Cortex of kidney (tissue), 1 donor: ENCODE results near the gene AOX1.
"Not testable (repeated sequence)": the region's sequence is repeated elsewhere in the genome, so short reads cannot be mapped to it uniquely, and the experiment has no call there.

Experiments
- DNase-seq: peaks from one replicate; lab custom pipeline; 2025; lab: John Stamatoyannopoulos, UW

The AOX1 gene

DNA sequence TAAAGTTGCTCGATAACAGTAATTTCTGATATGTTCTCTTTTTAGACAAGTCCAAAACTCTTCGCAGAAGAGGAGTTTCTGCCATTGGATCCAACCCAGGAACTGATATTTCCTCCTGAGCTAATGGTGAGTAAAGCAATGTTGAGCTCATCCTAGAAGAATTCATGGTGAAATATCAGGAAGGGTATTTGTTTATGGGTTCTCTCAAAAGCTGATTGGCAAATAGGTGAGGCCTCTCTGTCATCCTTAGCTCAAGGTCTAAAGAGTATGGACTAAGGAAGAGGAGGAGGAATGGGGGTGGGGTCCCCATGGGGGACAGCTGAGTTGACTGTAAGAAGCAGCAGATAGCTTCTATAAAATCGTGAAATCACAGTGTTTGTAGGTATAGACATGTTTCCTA, 18.2 kb downstream of the AOX1 start:
- no peak for DNase-seq

DNA sequence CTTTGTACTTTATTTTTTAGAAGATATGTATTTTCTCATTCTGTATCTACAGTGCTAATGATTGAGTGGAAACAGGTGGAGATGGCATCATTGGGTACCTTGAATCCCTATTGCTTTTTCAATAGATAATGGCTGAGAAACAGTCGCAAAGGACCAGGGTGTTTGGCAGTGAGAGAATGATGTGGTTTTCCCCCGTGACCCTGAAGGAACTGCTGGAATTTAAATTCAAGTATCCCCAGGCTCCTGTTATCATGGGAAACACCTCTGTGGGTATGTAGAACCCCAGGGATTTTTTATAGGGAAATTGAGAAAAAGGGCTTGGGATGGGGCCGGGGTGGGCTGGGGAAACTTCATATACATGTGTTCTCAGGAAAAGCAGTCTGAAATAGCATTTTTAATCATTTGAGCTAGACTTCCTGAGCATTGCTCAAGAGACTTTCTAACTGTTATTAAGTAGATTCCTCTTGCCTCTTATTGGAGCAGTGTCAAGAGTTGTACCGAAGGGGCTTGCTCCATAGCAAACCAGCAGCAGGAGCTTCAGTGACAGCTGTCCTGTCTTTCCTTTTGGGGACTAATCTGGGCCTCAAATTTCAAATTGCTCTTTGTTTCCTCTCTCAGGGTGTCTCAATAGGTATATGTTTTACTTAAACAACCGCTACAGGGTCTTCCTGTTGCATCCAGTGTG, 18.9 kb downstream of the AOX1 start:
- no peak for DNase-seq

DNA sequence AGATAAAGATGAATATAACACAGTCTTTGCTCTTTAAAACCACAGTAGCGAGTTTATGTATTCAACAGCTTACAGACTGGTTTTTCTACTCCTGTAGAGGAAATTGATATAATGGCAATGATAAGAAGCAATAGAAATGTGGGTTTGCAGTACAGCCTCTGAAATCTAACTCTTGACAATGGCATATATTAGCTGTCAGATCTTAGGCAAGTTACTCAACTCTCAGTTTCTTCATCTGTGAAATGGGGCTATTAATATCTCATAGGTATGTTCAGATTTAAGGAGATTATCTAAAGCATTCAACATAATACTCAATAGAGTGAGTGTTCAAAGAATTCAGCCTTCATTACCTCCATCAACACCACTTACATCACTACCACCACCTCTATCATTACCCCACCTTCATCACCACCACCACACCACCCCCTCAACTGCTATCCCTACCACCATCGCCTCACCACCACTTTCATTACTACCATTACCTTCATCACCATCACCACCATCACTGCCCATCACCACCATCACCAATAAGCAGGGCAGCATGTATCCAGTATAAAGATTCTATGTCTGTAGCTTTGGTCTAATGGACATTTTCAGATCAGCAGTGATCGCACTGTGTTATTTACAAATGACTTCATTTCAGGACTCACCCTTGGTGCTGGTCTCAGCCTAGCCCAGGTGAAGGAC, 22.7 kb downstream of the AOX1 start:
- no peak for DNase-seq

DNA sequence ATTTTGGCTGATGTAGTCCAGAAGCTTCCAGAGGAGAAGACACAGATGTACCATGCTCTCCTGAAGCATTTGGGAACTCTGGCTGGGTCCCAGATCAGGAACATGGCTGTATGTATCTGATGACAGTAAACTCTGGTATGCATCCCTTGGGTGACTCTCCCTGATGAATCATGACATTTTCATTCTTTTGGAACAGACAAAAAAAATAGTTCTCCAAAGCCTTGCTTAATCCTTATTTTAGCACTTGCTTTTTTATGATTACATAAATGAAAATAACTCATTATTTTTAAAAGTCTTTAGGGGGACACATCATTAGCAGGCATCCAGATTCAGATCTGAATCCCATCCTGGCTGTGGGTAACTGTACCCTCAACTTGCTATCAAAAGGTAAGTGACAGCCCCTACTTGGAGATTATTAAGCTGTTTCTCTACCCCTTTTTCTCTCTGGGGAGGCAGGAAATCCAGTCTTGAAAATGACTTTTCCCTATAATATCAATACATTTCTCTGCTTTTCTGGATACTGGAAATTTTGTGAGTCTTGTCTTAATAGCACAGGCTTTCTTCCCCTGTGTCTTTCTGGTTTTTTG, 23.3 kb downstream of the AOX1 start:
- no peak for DNase-seq

DNA sequence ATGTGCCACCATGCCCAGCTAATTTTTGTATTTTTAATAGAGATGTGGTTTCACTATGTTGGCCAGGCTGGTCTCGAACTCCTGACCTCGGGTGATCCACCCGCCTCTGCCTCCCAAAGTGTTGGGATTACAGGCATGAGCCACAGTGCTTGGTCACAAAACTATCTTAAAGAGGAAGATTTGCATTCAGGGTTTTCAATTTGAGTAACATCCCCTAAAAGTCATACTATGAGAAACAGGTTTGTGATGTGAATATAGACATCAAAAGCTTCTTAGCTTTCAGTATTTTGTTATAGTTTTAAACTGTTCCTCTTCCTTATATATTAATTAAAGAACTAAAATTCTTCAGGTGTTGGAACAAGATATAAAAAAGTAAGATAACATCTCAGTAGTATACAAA, 24.4 kb downstream of the AOX1 start:
- DNase-seq, result not testable (repeated sequence)

DNA sequence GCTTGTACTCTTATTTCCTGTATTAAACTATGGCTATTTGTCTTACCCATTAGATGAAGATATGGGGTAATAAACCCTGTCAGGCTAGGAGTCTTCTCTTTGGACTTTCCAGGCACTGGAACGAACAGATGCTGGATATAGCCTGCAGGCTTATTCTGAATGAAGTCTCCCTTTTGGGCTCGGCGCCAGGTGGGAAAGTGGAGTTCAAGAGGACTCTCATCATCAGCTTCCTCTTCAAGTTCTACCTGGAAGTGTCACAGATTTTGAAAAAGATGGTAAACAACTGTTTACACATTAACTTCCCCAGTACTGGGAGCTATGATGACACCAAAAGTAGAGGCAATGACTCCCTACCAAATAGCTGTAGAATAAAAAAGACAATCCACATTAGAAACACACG, 27.9 kb downstream of the AOX1 start:
- no peak for DNase-seq

DNA sequence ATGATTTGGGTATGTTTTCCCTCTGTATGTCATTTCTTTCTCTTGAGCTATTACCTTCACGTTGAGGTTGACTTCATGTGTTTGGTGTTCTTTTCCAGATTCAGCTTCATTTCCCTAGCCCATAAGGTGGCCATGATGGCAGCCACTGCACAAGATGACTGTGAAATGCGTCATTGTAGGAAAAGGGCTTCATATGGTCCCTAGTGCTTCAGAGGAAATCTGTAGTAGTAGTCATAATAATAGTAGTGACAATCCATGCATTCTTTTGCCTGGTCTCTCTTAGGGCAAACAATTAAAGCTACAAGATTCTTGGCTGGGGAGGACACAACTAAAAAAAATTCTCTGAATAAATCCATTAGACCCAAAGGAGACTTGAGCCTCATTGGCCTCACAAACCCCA, 28.4 kb downstream of the AOX1 start:
- no peak for DNase-seq

DNA sequence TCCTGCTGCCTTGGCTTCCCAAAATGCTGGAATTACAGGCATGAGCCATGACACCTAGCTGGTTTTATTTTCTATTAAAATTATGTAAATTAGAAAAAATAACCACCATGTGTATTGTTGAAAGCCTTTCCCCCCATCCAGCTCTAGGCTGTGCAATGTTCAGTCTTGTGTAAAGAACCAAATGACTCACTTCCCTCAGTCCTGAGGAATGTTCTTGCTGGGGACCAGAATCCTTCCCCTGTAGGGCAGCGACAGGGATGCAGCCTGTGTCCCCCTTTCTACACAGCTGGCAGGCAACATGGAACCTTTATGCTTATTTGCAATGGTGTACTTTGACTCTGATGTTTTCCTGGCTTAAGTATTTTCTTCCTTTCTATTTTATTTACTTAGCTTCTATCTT, 29.4 kb downstream of the AOX1 start:
- no peak for DNase-seq

DNA sequence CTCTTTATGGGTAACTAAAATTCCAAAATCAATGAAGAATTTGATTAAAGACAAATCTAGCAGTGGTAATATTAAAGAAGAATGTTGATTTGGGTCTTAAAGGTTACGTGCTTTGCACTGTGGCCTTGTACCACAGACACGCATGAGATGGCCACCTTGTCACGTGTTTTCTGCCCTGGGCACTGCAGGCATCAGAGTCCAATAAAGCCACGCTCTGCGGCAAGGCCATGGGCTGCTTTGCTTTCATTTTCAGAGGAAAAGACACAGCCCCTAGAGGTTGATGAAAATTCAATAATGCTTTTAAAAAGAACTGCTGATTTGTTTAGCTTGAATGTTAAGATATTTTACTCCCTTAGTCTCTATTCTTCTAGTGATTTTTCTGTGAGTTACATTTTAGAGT, 30.4 kb downstream of the AOX1 start:
- no peak for DNase-seq

DNA sequence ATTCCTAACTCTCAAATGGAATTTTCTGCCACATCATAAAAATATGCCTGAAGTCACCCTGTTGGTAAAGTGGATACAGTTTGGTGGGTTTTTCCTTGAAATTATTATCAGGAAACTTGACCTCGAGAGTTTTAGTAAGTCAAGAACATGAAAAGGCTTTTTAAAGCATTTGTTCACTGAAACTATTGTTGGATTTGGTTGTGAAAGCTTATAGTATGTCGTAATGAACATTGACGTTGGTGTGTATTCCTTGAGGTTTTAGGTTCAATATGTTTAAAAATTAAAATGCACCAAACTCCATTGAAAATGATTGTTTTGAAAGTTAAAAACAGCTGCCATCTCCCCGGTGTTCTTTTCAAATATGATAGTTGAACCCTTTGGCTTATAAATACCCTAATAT, 30.8 kb downstream of the AOX1 start:
- DNase-seq, result no peak

DNA sequence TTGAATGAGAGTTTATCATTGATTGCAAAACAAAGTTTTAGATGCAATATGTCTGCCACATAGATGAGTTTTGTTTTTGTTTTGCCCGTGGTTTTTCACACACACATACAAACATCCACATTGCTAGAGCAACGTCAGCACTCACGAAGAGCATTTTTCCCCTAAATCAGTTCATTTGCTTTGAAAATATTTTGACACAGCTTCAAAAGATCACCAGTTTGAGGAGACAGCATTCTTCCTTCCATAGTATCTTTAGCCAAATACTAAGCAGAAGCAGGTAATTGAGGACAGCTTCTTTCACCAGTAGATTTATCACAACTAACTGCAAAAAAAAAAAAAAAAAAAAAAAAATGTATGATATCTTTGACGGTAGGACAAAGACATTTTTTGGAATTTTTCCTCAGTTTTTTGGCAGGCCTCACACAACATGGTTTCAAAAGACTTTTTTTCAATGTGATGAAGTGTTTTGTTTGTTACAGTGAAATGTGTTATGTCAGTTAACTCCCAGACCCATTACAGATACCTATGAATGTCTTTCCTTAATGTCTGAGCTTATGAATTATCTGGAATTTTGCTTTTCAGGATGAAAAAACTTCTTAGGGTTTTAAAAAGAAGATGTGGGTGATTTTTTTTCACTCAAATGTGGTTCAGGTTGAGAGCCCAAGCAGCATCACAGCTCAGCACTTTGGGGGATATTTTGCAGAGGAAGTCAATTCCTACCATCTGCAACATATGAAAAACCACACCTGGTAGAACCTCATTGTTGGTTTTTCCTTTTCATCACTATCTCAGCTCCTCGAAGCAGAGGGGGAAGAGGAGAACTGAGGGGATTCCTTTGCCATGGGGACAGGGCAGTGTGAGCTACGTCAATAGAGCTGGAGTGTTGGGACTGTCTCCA, 31.6 kb downstream of the AOX1 start:
- DNase-seq, result no peak

DNA sequence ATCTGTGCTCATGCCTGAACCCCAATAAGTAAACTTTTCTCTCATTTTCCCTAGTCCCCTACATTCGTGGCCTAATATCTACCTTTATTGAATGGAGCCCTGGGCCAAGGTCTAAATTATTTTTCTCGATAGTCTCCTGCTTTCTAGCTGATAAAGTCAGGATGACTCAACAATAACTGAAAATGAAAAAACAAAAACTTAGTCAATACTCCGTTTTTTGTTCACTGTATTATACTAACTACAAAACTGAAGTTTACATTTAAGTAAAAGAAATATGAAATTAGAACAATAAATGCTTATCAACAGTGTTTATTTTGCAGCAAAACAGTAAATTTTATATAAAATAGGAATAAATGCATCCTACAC, 32.2 kb downstream of the AOX1 start:
- DNase-seq, result no peak

DNA sequence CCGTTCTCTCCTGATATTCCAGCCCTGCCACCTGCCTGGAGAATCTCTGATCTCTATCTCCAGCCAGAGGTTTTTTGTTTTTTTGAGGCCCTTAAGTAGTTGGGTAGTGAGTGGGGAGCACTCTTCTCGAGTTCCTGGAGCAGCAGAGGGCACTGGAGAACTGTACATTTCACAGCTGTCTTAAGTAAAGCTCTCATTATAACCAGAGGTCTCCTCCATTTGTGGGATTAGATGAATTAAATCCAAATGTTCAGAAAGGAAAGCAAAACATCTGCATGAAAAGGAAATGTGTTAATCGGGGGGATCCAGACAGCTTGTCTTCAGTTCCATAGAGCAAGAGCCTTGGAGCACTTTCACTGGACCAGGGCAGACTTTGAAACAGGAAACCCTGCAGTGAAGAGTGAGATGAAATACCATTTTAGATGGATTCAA, 32.8 kb downstream of the AOX1 start:
- no peak for DNase-seq

DNA sequence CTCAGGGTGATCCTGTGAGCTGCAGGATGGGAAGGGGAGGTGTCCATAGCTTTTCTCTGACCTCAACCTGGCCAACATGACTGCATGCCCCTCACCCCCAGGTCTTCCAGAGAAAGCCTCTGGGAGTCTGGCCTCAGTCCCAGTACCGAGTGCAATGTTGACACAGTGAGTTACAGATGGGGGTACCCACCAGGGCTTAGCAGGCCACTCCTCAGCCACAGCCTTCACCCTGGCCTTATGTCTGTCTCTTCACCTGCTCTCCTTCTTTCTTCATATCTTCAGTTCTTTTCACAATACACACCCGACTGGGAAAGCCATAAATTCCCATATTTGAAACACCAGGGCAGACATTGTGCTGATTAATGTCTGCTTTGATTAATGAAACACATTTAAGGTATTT, 33.5 kb downstream of the AOX1 start:
- DNase-seq, result no peak

DNA sequence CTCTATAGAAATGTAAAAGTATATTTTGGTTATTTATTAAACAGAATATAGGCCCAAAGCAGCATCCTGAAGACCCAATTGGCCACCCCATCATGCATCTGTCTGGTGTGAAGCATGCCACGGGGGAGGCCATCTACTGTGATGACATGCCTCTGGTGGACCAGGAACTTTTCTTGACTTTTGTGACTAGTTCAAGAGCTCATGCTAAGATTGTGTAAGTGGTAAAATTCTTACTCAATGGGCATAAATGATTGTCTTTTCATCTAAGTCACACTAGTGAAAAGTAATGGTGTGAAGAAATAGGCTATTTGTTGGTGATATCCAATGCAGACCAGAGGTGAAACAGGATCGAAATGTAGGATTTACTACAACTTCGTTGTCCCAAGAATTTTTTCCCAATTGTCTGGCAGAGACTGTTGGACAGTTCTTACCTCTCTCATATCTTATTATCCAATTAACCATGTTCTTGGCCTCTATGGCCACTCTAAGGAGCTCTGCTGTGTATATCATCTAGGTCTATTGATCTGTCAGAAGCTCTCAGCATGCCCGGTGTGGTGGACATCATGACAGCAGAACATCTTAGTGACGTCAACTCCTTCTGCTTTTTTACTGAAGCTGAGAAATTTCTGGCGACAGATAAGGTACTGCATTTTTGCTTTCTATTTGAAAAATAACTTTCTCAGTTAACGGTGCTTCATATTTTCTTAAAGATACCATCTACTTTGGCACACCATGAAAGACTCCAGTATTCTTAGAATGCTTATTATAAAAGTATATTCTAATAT, 35.0 kb downstream of the AOX1 start:
- DNase-seq, result no peak

DNA sequence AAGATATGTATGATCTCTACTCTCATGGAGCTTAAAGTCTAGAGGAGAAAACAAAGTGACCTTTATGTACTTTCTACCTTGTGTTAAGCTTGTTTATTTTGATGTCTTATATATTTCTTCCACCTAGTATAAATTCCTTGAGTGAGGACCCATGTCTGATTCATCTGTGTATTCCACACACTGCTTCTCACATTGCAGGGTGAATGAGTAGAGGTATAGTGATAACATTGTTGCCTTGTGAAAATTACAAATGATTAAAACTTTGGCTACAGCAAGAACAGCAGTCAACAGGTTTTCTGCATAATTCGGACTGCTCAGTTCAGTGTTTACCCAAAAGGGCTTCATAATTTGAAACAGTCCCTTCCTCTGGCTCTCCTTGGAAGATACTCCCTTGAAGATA, 36.3 kb downstream of the AOX1 start:
- no peak for DNase-seq

DNA sequence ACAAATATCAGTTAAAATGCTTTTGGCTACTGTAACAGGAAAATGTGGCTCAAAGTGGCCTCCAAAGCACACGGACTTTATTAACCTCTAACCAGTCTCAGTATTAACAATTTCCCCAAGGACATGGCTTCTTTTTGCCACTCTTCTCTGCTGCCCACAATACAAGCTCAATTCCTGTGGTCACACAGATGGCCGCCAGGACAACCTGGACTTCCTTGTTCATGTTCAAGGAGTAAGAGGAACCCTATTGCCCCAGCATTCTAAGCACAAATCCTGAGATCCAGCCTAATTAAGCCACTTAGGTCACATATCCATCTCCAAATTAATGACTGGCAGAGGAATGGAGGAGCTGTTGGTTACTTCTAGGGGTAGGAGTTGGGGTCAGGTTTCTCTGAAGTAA, 38.2 kb downstream of the AOX1 start:
- DNase-seq, result no peak

DNA sequence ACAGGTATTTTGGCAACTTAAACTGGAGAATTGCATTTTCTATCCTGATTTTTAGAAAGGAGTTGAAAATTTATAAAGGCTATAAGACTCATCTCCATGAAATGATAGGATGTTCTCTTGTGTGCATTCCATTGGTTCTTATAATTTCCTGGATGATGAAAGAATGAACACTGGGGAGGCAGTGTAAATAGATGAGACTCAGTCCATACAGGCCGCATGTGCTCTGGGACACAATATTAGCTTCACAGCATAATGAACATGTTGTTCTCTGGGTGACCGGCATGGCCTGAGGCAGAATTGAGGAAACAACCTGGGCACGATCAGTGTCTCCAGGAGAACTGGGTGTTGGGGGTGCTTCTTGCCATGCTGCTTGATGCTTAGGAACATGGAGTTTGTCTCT, 38.8 kb downstream of the AOX1 start:
- no peak for DNase-seq

DNA sequence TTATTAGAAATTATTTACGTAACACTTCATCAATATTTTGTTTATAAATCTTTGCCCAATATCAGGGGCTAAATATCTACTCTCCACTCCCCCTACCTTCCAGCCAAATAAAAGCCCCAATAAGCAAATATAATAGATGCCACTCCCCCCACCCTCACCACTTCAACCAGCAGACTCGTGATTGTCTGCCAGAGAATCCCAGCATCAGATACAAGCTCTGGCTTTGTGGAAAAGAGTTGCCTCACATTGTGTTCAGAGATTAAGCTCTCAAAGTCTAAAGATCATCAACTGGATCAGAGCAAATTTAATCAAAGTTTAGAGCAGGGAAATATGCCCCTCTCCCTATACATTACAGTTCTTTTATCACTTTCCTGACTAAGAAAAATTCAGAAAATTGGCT, 39.5 kb downstream of the AOX1 start:
- DNase-seq, result no peak

DNA sequence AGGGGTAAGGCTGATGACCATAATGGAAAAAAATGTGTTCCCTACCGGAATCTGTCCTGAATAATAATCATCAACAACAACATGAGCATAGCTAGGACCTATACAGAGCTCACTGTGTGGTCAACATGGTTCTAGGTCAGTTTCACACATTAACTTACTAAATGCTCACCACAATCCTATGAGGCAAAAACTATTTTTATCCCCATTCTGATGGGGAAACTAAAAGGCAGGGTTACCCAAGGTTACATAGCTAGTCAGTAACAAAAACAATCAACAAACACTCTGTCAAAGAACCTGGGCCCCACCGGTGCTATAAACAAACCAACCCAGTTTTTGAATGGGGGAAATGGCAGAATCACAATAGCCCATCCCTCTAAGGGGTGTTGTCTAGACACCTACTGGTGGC, 40.1 kb downstream of the AOX1 start:
- no peak for DNase-seq

DNA sequence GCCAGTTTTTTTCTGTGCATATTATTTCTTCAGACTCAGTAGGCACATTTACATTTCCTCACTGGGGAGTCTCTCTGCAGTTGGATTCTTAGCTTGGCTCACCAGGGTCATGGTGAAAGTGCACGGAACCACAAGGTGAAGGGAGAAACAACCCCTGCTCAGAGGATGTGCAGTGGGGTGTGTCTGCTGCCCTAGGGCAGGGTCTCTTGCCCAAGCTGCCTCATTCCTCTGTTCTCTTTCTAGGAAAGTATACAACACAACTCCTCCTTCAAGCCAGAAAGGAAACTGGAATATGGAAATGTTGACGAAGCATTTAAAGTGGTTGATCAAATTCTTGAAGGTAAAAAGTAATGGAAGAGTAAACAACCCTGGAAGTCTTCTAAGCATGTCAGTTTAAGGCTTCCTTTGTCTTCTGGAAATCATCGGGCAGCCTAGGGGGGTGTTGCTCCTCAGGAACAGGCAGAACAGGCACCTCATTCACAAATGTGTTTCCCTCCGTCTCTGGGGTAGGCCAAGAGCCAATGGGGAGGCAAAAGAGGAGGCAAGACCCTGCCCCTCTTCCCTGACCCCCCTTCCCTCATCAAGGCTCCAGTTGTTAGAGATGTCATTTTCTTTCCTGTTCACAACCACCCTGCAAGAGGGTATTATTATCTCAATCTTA, 41.4 kb downstream of the AOX1 start:
- DNase-seq, result no peak
